SKM-1 treated with dmso at 0.1 percent for 144 hours (cell line): ENCODE results near the gene KCNQ1OT1.

Source experiments
- DNase-seq: peaks from one replicate; lab custom pipeline; 2025; ENCODE audit not compliant: unreplicated experiment; lab: John Stamatoyannopoulos, UW

KCNQ1OT1 gene

GRCh38 chr11:2574043-2574552 is 125.7 kb downstream of the KCNQ1OT1 start:
- DNase-seq = no peak

GRCh38 chr11:2573240-2574042 is 126.4 kb downstream of the KCNQ1OT1 start:
- DNase-seq = no peak

GRCh38 chr11:2572491-2573239 is 127.1 kb downstream of the KCNQ1OT1 start:
- no peak for DNase-seq

- no peak for DNase-seq
These were observed 128.1 kb downstream of the KCNQ1OT1 start for GRCh38 chr11:2571598-2572281.

GRCh38 chr11:2570841-2571597 is 128.8 kb downstream of the KCNQ1OT1 start:
- DNase-seq = no peak

GRCh38 chr11:2570211-2570811 is 129.5 kb downstream of the KCNQ1OT1 start:
- no peak for DNase-seq

GRCh38 chr11:2569731-2570210 is 130.0 kb downstream of the KCNQ1OT1 start:
- DNase-seq = no peak

- DNase-seq = no peak
These were observed 130.5 kb downstream of the KCNQ1OT1 start for GRCh38 chr11:2569321-2569721.

GRCh38 chr11:2567026-2567671 is 132.6 kb downstream of the KCNQ1OT1 start:
- DNase-seq = no peak

- no peak for DNase-seq
These were observed 133.4 kb downstream of the KCNQ1OT1 start for GRCh38 chr11:2566223-2567025.

- DNase-seq = no peak
These were observed 134.2 kb downstream of the KCNQ1OT1 start for GRCh38 chr11:2565447-2566222.

- no peak for DNase-seq
These were observed 135.0 kb downstream of the KCNQ1OT1 start for GRCh38 chr11:2564588-2565425.

GRCh38 chr11:2564008-2564530 is 135.7 kb downstream of the KCNQ1OT1 start:
- DNase-seq = no peak

GRCh38 chr11:2563213-2564007 is 136.4 kb downstream of the KCNQ1OT1 start:
- no peak for DNase-seq

- DNase-seq = no peak
These were observed 136.9 kb downstream of the KCNQ1OT1 start for GRCh38 chr11:2562890-2563212.
